Measurements from ENCODE around the gene CXCL11.

CXCL11 gene

GRCh38 chr4:76035799-76036380 is at the start of gene CXCL11:
Gene CXCL11 (minus strand): TSS chr4:76036070. CDS start chr4:76035987, 83 bp downstream.
- no peaks in the 10 kb centered on the region for H3K36me3 ChIP-seq (ENCODE audit: insufficient read depth, insufficient read length, low read length)

GRCh38 chr4:76084542-76084941 is 48.7 kb upstream of the CXCL11 start:
- Histone ChIP-seq H3K36me3 (ENCODE audit: insufficient read depth, insufficient read length, low read length) (no peaks in the 10 kb centered on the region), H3K9me3 (ENCODE audit: insufficient read depth, low read length) (no peaks in the 10 kb centered on the region), H3K27me3 (ENCODE audit: insufficient read depth, insufficient read length) (no peaks in the 10 kb centered on the region), H3K4me3 (ENCODE audit: insufficient read length, low read depth) (no peak overlapping the region), H3K4me1 (ENCODE audit: insufficient read depth, insufficient read length) (no peaks in the 10 kb centered on the region), H3K9ac (ENCODE audit: insufficient read length, low read depth) (no peak overlapping the region)
- no peak for TF ChIP-seq SUZ12 (IDR thresholded peaks at IDR 0.05; ENCODE audit: extremely low read depth, insufficient read depth, insufficient read length)
- TF ChIP-seq ZNF274 (IDR thresholded peaks at IDR 0.05; ENCODE audit: low read depth, low read length), result no peak
- no peak for TF ChIP-seq YY1 (IDR thresholded peaks at IDR 0.05; ENCODE audit: insufficient read depth, insufficient read length)
- DNase-seq (ENCODE audit: low read depth, low spot score), result no peak

More at GRCh38 chr4:76035799-76036380, at the start of gene CXCL11:
- Histone ChIP-seq H3K27me3 (ENCODE audit: insufficient read depth, insufficient read length) (no peaks in the 10 kb centered on the region), H3K9me3 (ENCODE audit: insufficient read depth, low read length) (no peaks in the 10 kb centered on the region), H3K4me3 (ENCODE audit: insufficient read length, low read depth) (no peak within 1 kb of the TSS), H3K9ac (ENCODE audit: insufficient read length, low read depth) (no peak within 1 kb of the TSS), H3K4me1 (ENCODE audit: insufficient read depth, insufficient read length) (no peaks in the 10 kb centered on the region)
- TF ChIP-seq ZNF274 (IDR thresholded peaks at IDR 0.05; ENCODE audit: low read depth, low read length) (no peak), YY1 (IDR thresholded peaks at IDR 0.05; ENCODE audit: insufficient read depth, insufficient read length) (no peak), SUZ12 (IDR thresholded peaks at IDR 0.05; ENCODE audit: extremely low read depth, insufficient read depth, insufficient read length) (no peak)
- DNase-seq (ENCODE audit: low read depth, low spot score), result no peak

GRCh38 chr4:76083386-76083988 is 47.6 kb upstream of the CXCL11 start:
- H3K4me1 ChIP-seq (ENCODE audit: insufficient read depth, insufficient read length), result no peaks in the 10 kb centered on the region
- H3K36me3 ChIP-seq (ENCODE audit: insufficient read depth, insufficient read length, low read length), result no peaks in the 10 kb centered on the region
- no peaks in the 10 kb centered on the region for H3K27me3 ChIP-seq (ENCODE audit: insufficient read depth, insufficient read length)
- H3K9ac ChIP-seq (ENCODE audit: insufficient read length, low read depth), result no peak overlapping the region
- no peak overlapping the region for H3K4me3 ChIP-seq (ENCODE audit: insufficient read length, low read depth)
- TF ChIP-seq YY1 (IDR thresholded peaks at IDR 0.05; ENCODE audit: insufficient read depth, insufficient read length) (no peak), ZNF274 (IDR thresholded peaks at IDR 0.05; ENCODE audit: low read depth, low read length) (no peak), SUZ12 (IDR thresholded peaks at IDR 0.05; ENCODE audit: extremely low read depth, insufficient read depth, insufficient read length) (no peak)
- no peak for DNase-seq (ENCODE audit: low read depth, low spot score)
- H3K9me3 ChIP-seq (ENCODE audit: insufficient read depth, low read length), result no peaks in the 10 kb centered on the region

GRCh38 chr4:76078033-76078613 is 42.3 kb upstream of the CXCL11 start:
- Histone ChIP-seq H3K9me3 (ENCODE audit: insufficient read depth, low read length) (no peaks in the 10 kb centered on the region), H3K9ac (ENCODE audit: insufficient read length, low read depth) (no peak overlapping the region), H3K27me3 (ENCODE audit: insufficient read depth, insufficient read length) (no peaks in the 10 kb centered on the region), H3K4me3 (ENCODE audit: insufficient read length, low read depth) (no peak overlapping the region), H3K36me3 (ENCODE audit: insufficient read depth, insufficient read length, low read length) (no peaks in the 10 kb centered on the region), H3K4me1 (ENCODE audit: insufficient read depth, insufficient read length) (no peaks in the 10 kb centered on the region)
- TF ChIP-seq YY1 (IDR thresholded peaks at IDR 0.05; ENCODE audit: insufficient read depth, insufficient read length), result no peak
- TF ChIP-seq ZNF274 (IDR thresholded peaks at IDR 0.05; ENCODE audit: low read depth, low read length), result no peak
- no peak for TF ChIP-seq SUZ12 (IDR thresholded peaks at IDR 0.05; ENCODE audit: extremely low read depth, insufficient read depth, insufficient read length)
- DNase-seq (ENCODE audit: low read depth, low spot score), result no peak

GRCh38 chr4:76074993-76075600 is 39.2 kb upstream of the CXCL11 start:
- TF ChIP-seq SUZ12 (IDR thresholded peaks at IDR 0.05; ENCODE audit: extremely low read depth, insufficient read depth, insufficient read length), result no peak
- TF ChIP-seq ZNF274 (IDR thresholded peaks at IDR 0.05; ENCODE audit: low read depth, low read length), result no peak
- no peak for TF ChIP-seq YY1 (IDR thresholded peaks at IDR 0.05; ENCODE audit: insufficient read depth, insufficient read length)
- DNase-seq (ENCODE audit: low read depth, low spot score), result no peak
- Histone ChIP-seq H3K27me3 (ENCODE audit: insufficient read depth, insufficient read length) (no peaks in the 10 kb centered on the region), H3K36me3 (ENCODE audit: insufficient read depth, insufficient read length, low read length) (no peaks in the 10 kb centered on the region), H3K9ac (ENCODE audit: insufficient read length, low read depth) (no peak overlapping the region), H3K4me3 (ENCODE audit: insufficient read length, low read depth) (no peak overlapping the region), H3K4me1 (ENCODE audit: insufficient read depth, insufficient read length) (no peaks in the 10 kb centered on the region), H3K9me3 (ENCODE audit: insufficient read depth, low read length) (no peaks in the 10 kb centered on the region)

GRCh38 chr4:76074468-76074867 is 38.6 kb upstream of the CXCL11 start, which contains the start of gene ART3:
Gene ART3 (plus strand): TSS chr4:76074709. CDS start chr4:76075890, 1,181 bp downstream.
- Histone ChIP-seq H3K9ac (ENCODE audit: insufficient read length, low read depth) (no peak within 1 kb of the TSS), H3K27me3 (ENCODE audit: insufficient read depth, insufficient read length) (no peaks in the 10 kb centered on the region), H3K36me3 (ENCODE audit: insufficient read depth, insufficient read length, low read length) (no peaks in the 10 kb centered on the region), H3K4me3 (ENCODE audit: insufficient read length, low read depth) (no peak within 1 kb of the TSS), H3K4me1 (ENCODE audit: insufficient read depth, insufficient read length) (no peaks in the 10 kb centered on the region), H3K9me3 (ENCODE audit: insufficient read depth, low read length) (no peaks in the 10 kb centered on the region)
- no peak for DNase-seq (ENCODE audit: low read depth, low spot score)
- TF ChIP-seq YY1 (IDR thresholded peaks at IDR 0.05; ENCODE audit: insufficient read depth, insufficient read length) (no peak), ZNF274 (IDR thresholded peaks at IDR 0.05; ENCODE audit: low read depth, low read length) (no peak), SUZ12 (IDR thresholded peaks at IDR 0.05; ENCODE audit: extremely low read depth, insufficient read depth, insufficient read length) (no peak)

GRCh38 chr4:76072760-76073159 is 36.9 kb upstream of the CXCL11 start:
- DNase-seq (ENCODE audit: low read depth, low spot score), result peak; percentile 57
- Histone ChIP-seq H3K9ac (ENCODE audit: insufficient read length, low read depth) (no peak overlapping the region), H3K27me3 (ENCODE audit: insufficient read depth, insufficient read length) (no peaks in the 10 kb centered on the region), H3K36me3 (ENCODE audit: insufficient read depth, insufficient read length, low read length) (no peaks in the 10 kb centered on the region), H3K4me3 (ENCODE audit: insufficient read length, low read depth) (no peak overlapping the region), H3K9me3 (ENCODE audit: insufficient read depth, low read length) (no peaks in the 10 kb centered on the region), H3K4me1 (ENCODE audit: insufficient read depth, insufficient read length) (no peaks in the 10 kb centered on the region)
- TF ChIP-seq YY1 (IDR thresholded peaks at IDR 0.05; ENCODE audit: insufficient read depth, insufficient read length) (no peak), ZNF274 (IDR thresholded peaks at IDR 0.05; ENCODE audit: low read depth, low read length) (no peak), SUZ12 (IDR thresholded peaks at IDR 0.05; ENCODE audit: extremely low read depth, insufficient read depth, insufficient read length) (no peak)
